HEK293T (cell line): ENCODE data around the gene NID1.

Source experiments
- CTCF ChIA-PET: fragments of 350-600 bp; formaldehyde crosslinking; extraction: SDS; loops from one replicate; lab custom pipeline; 2021; ENCODE audit warnings: antibody characterized with exemption, inconsistent platforms; lab: Yijun Ruan, JAX
- POLR2A ChIA-PET: fragments of 350-600 bp; formaldehyde crosslinking; extraction: SDS; loops from one replicate; lab custom pipeline; 2020; ENCODE audit warnings: antibody characterized with exemption, inconsistent platforms; lab: Yijun Ruan, JAX
- DNase-seq: peaks from one replicate; pipeline ENCODE4 v3.0.0; 2012; ENCODE audit warnings: mixed read lengths; ENCODE audit errors: extremely low spot score
- ARNT ChIP-seq: fragments of 450-650 bp; IDR thresholded peaks from 2 replicates; pipeline ENCODE4 v1.6.1; 2017; ENCODE audit warnings: mild to moderate bottlenecking
- BHLHE40 ChIP-seq: fragments of 450-650 bp; IDR thresholded peaks from 2 replicates; pipeline ENCODE4 v1.6.1; 2016; ENCODE audit warnings: mild to moderate bottlenecking, moderate library complexity, borderline replicate concordance
- CTBP1 ChIP-seq: fragments of 450-650 bp; IDR thresholded peaks from 2 replicates; pipeline ENCODE4 v1.6.1; 2016; ENCODE audit warnings: borderline replicate concordance
- ELF4 ChIP-seq: fragments of 450-650 bp; IDR thresholded peaks from 2 replicates; pipeline ENCODE4 v1.6.1; 2017; ENCODE audit warnings: antibody characterized with exemption
- FOXA1 ChIP-seq: fragments of 450-650 bp; IDR thresholded peaks from 2 replicates; pipeline ENCODE4 v1.6.1; 2016; ENCODE audit warnings: mild to moderate bottlenecking
- FOXK2 ChIP-seq: fragments of 450-650 bp; IDR thresholded peaks from 2 replicates; pipeline ENCODE4 v1.6.1; 2016; ENCODE audit warnings: mild to moderate bottlenecking
- FOXM1 ChIP-seq: fragments of 450-650 bp; IDR thresholded peaks from 2 replicates; pipeline ENCODE4 v1.6.1; 2017; ENCODE audit warnings: mild to moderate bottlenecking, borderline replicate concordance
- HDGF ChIP-seq: fragments of 450-650 bp; IDR thresholded peaks from 2 replicates; pipeline ENCODE4 v1.6.1; 2017; ENCODE audit warnings: antibody characterized with exemption, borderline replicate concordance
- L3MBTL2 ChIP-seq: fragments of 450-650 bp; conservative IDR thresholded peaks from 2 replicates; pipeline ENCODE4 v1.6.1; 2016; ENCODE audit warnings: mild to moderate bottlenecking
- LEF1 ChIP-seq: fragments of 450-650 bp; IDR thresholded peaks from 2 replicates; pipeline ENCODE4 v1.6.1; 2017; ENCODE audit warnings: mild to moderate bottlenecking, borderline replicate concordance
- NFRKB ChIP-seq: fragments of 450-650 bp; IDR thresholded peaks from 2 replicates; pipeline ENCODE4 v1.6.1; 2016; ENCODE audit warnings: mild to moderate bottlenecking, moderate library complexity
- PKNOX1 ChIP-seq: fragments of 450-650 bp; IDR thresholded peaks from 2 replicates; pipeline ENCODE4 v1.6.1; 2016
- SP1 ChIP-seq: fragments of 450-650 bp; IDR thresholded peaks from 2 replicates; pipeline ENCODE4 v1.6.1; 2017
- SUZ12 ChIP-seq: fragments of 450-650 bp; IDR thresholded peaks from 2 replicates; pipeline ENCODE4 v1.6.1; 2016; ENCODE audit warnings: mild to moderate bottlenecking
- TARDBP ChIP-seq: fragments of 450-650 bp; IDR thresholded peaks from 2 replicates; pipeline ENCODE4 v1.6.1; 2016
- ZNF384 ChIP-seq: fragments of 450-650 bp; IDR thresholded peaks from 2 replicates; pipeline ENCODE4 v1.6.1; 2016

Gene NID1

DNA sequence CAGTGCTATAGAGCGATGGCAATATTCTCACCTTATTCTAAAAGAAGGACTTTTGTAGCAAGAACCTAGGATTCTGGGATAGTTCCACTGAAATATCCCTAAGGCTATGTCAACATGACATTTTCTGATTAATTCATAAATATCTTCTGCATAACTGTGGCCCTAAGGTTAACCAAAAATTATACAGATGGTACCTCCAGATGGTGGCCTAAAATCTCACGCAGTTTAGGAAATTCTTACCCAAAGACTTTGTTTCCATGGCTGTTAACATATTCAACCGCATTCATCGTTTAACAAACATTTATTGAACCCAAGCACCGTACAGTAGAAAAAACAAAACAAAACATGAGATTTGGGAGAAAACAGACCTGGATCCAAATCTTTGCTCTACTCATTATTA, 19.1 kb downstream of the NID1 start:
- TF ChIP-seq FOXA1 (no peak), FOXK2 (no peak), SUZ12 (no peak), HDGF (no peak), CTBP1 (no peak), L3MBTL2 (no peak), ELF4 (no peak), FOXM1 (no peak), NFRKB (no peak)
- DNase-seq = no peak
- ChIA-PET POLR2A (no interaction called here), CTCF (no interaction called here)

DNA sequence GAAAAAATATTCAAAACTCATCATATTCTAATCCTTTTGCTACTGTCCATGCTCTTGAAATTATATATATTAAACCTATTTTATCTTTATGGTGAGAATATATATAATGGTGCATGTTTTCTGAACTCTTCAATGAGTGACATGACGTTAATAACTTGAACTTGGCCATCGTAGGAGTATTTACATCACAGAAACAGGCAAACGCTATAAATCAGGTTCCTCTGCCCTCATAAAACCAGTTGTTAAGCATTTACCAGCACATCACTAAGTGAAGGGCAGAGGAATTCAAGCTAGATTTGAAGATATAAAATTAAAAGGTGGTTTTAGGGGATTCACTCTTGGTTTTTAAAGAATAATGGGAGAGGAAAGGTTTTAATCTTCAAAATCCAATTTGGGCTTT, 20.5 kb downstream of the NID1 start:
- DNase-seq = no peak
- ChIA-PET POLR2A (no interaction called here), CTCF (no interaction called here)
- TF ChIP-seq PKNOX1 (peak; percentile 79), CTBP1 (no peak)

DNA sequence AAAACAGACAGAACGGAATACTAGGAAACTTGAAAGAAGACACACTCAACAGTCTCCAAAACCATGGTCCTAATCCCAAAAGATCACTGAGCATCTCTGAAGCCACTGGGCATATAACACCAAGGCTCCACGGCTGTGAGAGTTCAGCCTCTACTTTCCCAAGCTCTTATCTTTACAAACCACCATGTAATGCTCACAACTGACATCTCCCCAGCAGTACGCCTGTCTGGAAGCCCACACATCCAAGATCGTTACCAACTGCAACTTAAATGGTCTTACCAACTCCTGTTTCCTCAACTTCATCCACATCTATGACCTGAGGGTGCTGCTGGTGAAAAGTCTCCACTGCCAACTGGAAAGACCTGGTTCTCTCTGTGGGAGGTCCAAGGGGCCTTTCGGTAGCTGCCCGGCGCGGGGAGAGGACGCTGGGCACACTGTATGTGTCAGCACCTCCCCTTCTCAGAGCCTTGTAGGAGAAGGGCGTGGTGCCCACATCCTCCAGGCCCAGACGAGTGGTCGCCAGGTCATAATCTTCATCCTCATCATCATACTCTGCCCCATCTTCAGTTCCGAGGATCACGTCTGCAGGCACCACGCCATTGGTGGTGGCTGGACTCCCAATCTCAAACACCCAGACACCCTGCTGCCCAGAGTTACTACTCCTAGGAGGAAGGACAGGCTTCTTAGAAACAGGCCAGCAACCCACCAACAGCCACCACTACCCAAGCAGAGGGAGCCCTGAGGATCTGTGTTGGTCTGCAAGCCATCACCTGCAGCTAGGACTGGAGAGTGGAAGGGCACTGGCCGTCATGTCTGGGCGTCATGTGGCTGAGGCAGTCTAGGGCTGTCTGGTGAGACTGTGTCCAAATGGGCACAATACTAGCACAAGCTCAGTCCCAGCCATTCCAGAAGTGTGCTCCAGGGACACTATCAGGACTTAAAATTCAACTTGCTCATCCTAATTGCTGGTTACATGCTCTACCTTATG, 23.0 kb downstream of the NID1 start:
- CTCF ChIA-PET = no interaction called here
- POLR2A ChIA-PET = no interaction called here
- TF ChIP-seq L3MBTL2 = no peak
- no peak for TF ChIP-seq TARDBP
- TF ChIP-seq SUZ12 = no peak
- no peak for TF ChIP-seq HDGF
- TF ChIP-seq FOXK2 = no peak
- TF ChIP-seq NFRKB = no peak
- no peak for TF ChIP-seq ARNT
- no peak for TF ChIP-seq SP1
- no peak for DNase-seq

- no peak for TF ChIP-seq NFRKB
- no peak for TF ChIP-seq L3MBTL2
- TF ChIP-seq LEF1 = no peak
- TF ChIP-seq FOXA1 = no peak
- TF ChIP-seq ARNT = no peak
- TF ChIP-seq FOXK2 = no peak
- no peak for TF ChIP-seq HDGF
- TF ChIP-seq CTBP1 = no peak
- TF ChIP-seq SUZ12 = no peak
- no peak for TF ChIP-seq ELF4
- no peak for TF ChIP-seq ZNF384
- no peak for TF ChIP-seq TARDBP
- TF ChIP-seq PKNOX1 = no peak
- no peak for TF ChIP-seq FOXM1
- CTCF ChIA-PET = no interaction called here
- POLR2A ChIA-PET = interaction anchor here (0.7 kb wide), 1 partner anchor 18 kb away, joined by 3 read pairs; no protein-coding TSS in a partner anchor
- peak; percentile 46 for DNase-seq
Measured at GRCh38 chr1:236039740-236040685, 24.9 kb downstream of the NID1 start.

DNA sequence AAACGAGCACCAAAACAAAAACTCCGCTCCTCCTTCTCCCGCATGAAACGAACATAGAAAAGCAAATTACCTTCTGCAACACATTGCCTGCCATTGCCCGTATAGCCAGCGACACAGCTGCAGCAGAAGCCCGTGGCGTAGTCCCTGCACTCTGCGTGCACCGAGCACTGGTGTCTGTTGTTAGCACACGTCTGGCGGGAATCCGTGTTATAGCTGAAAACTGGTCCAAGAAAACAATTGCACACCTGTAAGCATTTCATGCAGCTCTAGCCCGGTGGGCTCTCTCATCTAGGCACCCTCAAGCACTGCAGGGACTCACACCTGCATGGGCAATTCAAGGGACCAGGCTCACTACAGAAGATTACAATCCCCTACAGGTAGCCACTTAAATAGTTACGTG, 26.9 kb downstream of the NID1 start:
- CTCF ChIA-PET = no interaction called here
- no peak for TF ChIP-seq NFRKB
- TF ChIP-seq ELF4 = no peak
- POLR2A ChIA-PET = no interaction called here
- DNase-seq = no peak

DNA sequence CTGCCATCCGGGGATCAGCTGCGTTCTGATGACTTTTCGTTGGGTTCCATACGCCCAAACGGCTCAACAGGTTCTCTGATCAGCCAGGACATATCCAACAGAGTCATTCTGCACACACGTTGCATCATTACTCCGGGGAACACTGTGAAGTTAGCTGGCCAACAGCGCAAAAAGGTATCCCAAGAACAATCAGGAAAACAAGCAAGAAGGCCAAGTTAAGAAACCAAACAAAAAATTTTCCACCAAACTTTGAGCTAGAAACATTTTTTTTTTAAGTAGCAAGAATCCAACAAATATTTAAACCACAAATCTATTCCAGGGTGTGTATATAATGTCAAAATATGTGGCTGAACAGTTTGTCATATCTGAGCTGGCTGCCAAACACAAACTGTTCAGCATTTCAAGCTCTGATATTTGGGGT, 29.2 kb downstream of the NID1 start:
- POLR2A ChIA-PET = no interaction called here
- no peak for DNase-seq
- TF ChIP-seq PKNOX1 (no peak), SP1 (no peak), HDGF (no peak), FOXA1 (no peak), L3MBTL2 (no peak), ARNT (no peak), ELF4 (no peak), FOXM1 (no peak), BHLHE40 (no peak), CTBP1 (no peak), SUZ12 (no peak), TARDBP (no peak), LEF1 (no peak), NFRKB (no peak)
- CTCF ChIA-PET = interaction anchor here (0.6 kb wide), 1 partner anchor 23 kb away, joined by 3 read pairs; no protein-coding TSS in a partner anchor
